Body of pancreas (tissue), 4 donors: ENCODE results near the gene SHLD1. TPM values are rescaled to one million over a fixed set of nuclear protein-coding genes. Genes with fewer than 3 reads are reported as not detected.
"Not testable (repeated sequence)": the region's sequence is repeated elsewhere in the genome, so short reads cannot be mapped to it uniquely, and the experiment has no call there.

Experiments used
- ATAC-seq: fragments of 150-250 bp; one replicate; pipeline ENCODE4 v1.9.1; 2016
- DNase-seq, 4 donors: peaks; one replicate each; pipeline ENCODE4 v3.0.0-alpha.2; 2019
- H3K27ac ChIP-seq, 4 donors: fragments of 200-600 bp; sonication (generic); 1 replicate in 3 of 4; 2 replicates in 1 of 4; pipeline versions ENCODE4 v1.5.1 to v1.6.1; 2016 to 2019; ENCODE audit warnings: mild to moderate bottlenecking in 1 of 4, mixed read lengths in 1 of 4, moderate library complexity in 1 of 4
- H3K27me3 ChIP-seq, 2 donors: fragments of 200-600 bp; sonication (generic); one replicate each; pipeline ENCODE4 v1.6.0; 2016; ENCODE audit warnings: mild to moderate bottlenecking in 1 of 2
- H3K36me3 ChIP-seq, 2 donors: fragments of 200-600 bp; sonication (generic); replicated peaks in 1 of 2; 2 replicates each; pipeline ENCODE4 v1.5.1; 2016; ENCODE audit warnings: low read depth in 2 of 2; ENCODE audit not compliant: insufficient read depth in 1 of 2
- H3K4me1 ChIP-seq: fragments of 200-600 bp; sonication (generic); one replicate; pipeline ENCODE4 v1.6.0; 2016
- H3K4me3 ChIP-seq, 2 donors: fragments of 200-600 bp; sonication (generic); 1 replicate in 1 of 2; 2 replicates in 1 of 2; pipeline ENCODE4 v1.5.1; 2016 to 2019
- H3K9me3 ChIP-seq, 3 donors: fragments of 200-600 bp; sonication (generic); 1 replicate in 2 of 3; 2 replicates in 1 of 3; pipeline ENCODE4 v1.5.1; 2016
- CTCF ChIP-seq, 7 experiments: fragments of 450-650 bp in 4 of 7; fragments of 200-600 bp in 3 of 7; sonication (generic) in 3 of 7; IDR thresholded peaks; one replicate each; pipeline ENCODE4 v1.5.1; 2016 to 2019; ENCODE audit warnings: antibody characterized with exemption in 7 of 7
- POLR2A ChIP-seq, 3 donors: fragments of 450-650 bp; IDR thresholded peaks; one replicate each; pipeline ENCODE4 v1.6.1; 2016; ENCODE audit warnings: antibody characterized with exemption in 3 of 3, mild to moderate bottlenecking in 2 of 3
- WGBS, 2 donors: methylation state at CpG; one replicate each; pipeline ENCODE4 v1.1.5; 2017; 5-methylcytosine and 5-hydroxymethylcytosine counted together
- intact Hi-C: fragments of 100-400 bp; cut with DNase I; formaldehyde crosslinking; loops from one replicate; pipeline ENCODE4 v1.15.1; 2023
- total RNA-seq, 2 donors: library from RNA; depleted of rRNA; stranded (reverse); fragments of >200 nt; gene quantifications; one replicate each; pipeline ENCODE4 v1.1.0, GENCODE V29; 2016

SHLD1 gene
- total RNA-seq, 2 donors from 2014 or later: 1.8 TPM; not detected in 1

- Histone ChIP-seq H3K27me3 (no peaks in the 10 kb centered on the region), H3K9me3 (no peaks in the 10 kb centered on the region), H3K36me3 (no peaks in the 10 kb centered on the region), H3K4me3 (no peak overlapping the region), H3K27ac (no peak overlapping the region), H3K4me1 (no peaks in the 10 kb centered on the region)
- DNase-seq (no peak), ATAC-seq (no peak)
- TF ChIP-seq CTCF (IDR thresholded peaks at IDR 0.05) (no peak), POLR2A (IDR thresholded peaks at IDR 0.05) (no peak)
- 35 to 41% methylated on average over 1 of the region's 1 CpG for WGBS, 2 donors
- intact Hi-C loops: no loop called here
These were observed 15.6 kb upstream of the SHLD1 start for GRCh38 chr20:5734602-5735001.

- Histone ChIP-seq H3K4me3 (no peak overlapping the region), H3K4me1 (no peaks in the 10 kb centered on the region), H3K27me3 (no peaks in the 10 kb centered on the region), H3K36me3 (no peaks in the 10 kb centered on the region), H3K27ac (no peak overlapping the region), H3K9me3 (no peaks in the 10 kb centered on the region)
- ATAC-seq (no peak), DNase-seq (no peak)
- 50 to 62% methylated on average over 3 of the region's 3 CpGs for WGBS, 2 donors
- intact Hi-C loops: no loop called here
- TF ChIP-seq POLR2A (IDR thresholded peaks at IDR 0.05): no peak
- TF ChIP-seq CTCF (IDR thresholded peaks at IDR 0.05): no peak
These were observed 14.2 kb upstream of the SHLD1 start for GRCh38 chr20:5735845-5736510.

- DNase-seq: no peak
- H3K36me3 ChIP-seq: no peaks in the 10 kb centered on the region
- no peaks in the 10 kb centered on the region for H3K27me3 ChIP-seq
- no peak for TF ChIP-seq CTCF (IDR thresholded peaks at IDR 0.05)
- no peak for TF ChIP-seq POLR2A (IDR thresholded peaks at IDR 0.05)
- H3K9me3 ChIP-seq: no peaks in the 10 kb centered on the region
- WGBS, 2 donors: 83 to 87% methylated on average over 3 of the region's 3 CpGs
- H3K27ac ChIP-seq: no peak overlapping the region
- no peak for ATAC-seq
- H3K4me3 ChIP-seq: no peak overlapping the region
- intact Hi-C loops: no loop called here
- H3K4me1 ChIP-seq: no peaks in the 10 kb centered on the region
These were observed 12.6 kb upstream of the SHLD1 start for GRCh38 chr20:5737619-5737953.

- Histone ChIP-seq H3K36me3 (no peaks in the 10 kb centered on the region), H3K27me3 (no peaks in the 10 kb centered on the region), H3K4me3 (no peak overlapping the region), H3K27ac (no peak overlapping the region), H3K9me3 (no peaks in the 10 kb centered on the region), H3K4me1 (no peaks in the 10 kb centered on the region)
- ATAC-seq (no peak), DNase-seq (no peak)
- 92% methylated on average over 3 of the region's 3 CpGs for WGBS, 2 donors
- TF ChIP-seq POLR2A (IDR thresholded peaks at IDR 0.05) (no peak), CTCF (IDR thresholded peaks at IDR 0.05) (no peak)
- intact Hi-C loops: no loop called here
These were observed 12.2 kb upstream of the SHLD1 start for GRCh38 chr20:5737966-5738365.

DNA sequence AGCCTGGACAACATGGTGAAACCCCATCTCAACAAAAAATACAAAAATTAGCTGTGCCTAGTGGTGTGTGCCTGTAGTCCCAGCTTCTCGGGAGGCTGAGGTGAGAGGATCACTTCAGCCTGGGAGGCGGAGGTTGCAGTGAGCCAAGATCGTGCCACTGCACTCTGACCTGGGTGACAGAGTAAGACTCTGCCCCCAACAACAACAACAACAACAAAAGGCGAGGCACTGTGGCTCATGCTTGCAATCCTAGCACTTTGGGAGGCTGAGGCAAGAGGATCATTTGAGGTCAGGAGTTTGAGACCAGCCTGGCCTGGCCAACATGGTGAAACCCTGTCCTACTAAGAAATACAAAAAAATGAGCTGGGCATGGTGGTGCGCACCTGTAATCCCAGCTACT lies 9.6 kb upstream of the SHLD1 start:
- H3K36me3 ChIP-seq, DNase-seq, H3K27me3 ChIP-seq, H3K9me3 ChIP-seq, H3K4me3 ChIP-seq, H3K27ac ChIP-seq, ATAC-seq, H3K4me1 ChIP-seq: not testable (repeated sequence)
- 79 to 91% methylated on average over 2 to 5 of the region's 5 CpGs for WGBS, 2 donors
- intact Hi-C loops: loop anchor here (10.0 kb wide), 1 partner anchor 116 kb away; no protein-coding TSS in a partner anchor
